Subcutaneous adipose tissue (tissue), 4 donors: Measurements from ENCODE around the gene NHSL2. TPM values are rescaled to one million over a fixed set of nuclear protein-coding genes. Genes with fewer than 3 reads are reported as not detected.

Experiments
- total RNA-seq, 4 donors: library from RNA; depleted of rRNA; stranded (reverse); fragments of >200 nt; gene quantifications; one replicate each; pipeline ENCODE4 v1.1.0, GENCODE V29; 2016
- TF ChIP-seq, protein P1 (sequence below): fragments of 450-650 bp; IDR thresholded peaks from one replicate; pipeline ENCODE4 v1.5.1; 2016; ENCODE audit warnings: low read depth, mild to moderate bottlenecking, control low read depth, antibody characterized with exemption, moderate library complexity

NHSL2 gene
- total RNA-seq, 4 donors from 2014 or later: 5.6 to 12.2 (median 8.8) TPM

DNA sequence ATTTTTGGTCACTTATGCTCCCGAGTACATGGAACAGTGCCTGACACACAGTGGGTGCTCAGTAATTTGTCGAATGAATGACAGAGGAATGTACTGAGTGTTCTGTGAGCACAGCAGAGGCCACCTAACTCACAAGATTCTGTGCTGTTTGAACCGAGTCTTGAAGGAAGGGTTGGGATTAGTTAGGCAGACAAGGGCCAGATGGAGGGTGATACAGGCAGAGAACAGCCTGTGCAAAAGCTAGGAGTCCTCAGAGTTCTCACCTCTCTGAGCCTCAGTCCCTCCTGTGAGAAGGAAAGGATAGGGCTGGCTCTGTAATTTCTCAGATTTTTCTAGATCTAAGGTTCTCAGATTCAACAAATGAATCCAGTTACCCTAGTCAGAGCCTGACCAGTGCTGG, 108.8 kb downstream of the NHSL2 start:
- TF ChIP-seq, protein P1, sequence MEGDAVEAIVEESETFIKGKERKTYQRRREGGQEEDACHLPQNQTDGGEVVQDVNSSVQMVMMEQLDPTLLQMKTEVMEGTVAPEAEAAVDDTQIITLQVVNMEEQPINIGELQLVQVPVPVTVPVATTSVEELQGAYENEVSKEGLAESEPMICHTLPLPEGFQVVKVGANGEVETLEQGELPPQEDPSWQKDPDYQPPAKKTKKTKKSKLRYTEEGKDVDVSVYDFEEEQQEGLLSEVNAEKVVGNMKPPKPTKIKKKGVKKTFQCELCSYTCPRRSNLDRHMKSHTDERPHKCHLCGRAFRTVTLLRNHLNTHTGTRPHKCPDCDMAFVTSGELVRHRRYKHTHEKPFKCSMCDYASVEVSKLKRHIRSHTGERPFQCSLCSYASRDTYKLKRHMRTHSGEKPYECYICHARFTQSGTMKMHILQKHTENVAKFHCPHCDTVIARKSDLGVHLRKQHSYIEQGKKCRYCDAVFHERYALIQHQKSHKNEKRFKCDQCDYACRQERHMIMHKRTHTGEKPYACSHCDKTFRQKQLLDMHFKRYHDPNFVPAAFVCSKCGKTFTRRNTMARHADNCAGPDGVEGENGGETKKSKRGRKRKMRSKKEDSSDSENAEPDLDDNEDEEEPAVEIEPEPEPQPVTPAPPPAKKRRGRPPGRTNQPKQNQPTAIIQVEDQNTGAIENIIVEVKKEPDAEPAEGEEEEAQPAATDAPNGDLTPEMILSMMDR: no peak

DNA sequence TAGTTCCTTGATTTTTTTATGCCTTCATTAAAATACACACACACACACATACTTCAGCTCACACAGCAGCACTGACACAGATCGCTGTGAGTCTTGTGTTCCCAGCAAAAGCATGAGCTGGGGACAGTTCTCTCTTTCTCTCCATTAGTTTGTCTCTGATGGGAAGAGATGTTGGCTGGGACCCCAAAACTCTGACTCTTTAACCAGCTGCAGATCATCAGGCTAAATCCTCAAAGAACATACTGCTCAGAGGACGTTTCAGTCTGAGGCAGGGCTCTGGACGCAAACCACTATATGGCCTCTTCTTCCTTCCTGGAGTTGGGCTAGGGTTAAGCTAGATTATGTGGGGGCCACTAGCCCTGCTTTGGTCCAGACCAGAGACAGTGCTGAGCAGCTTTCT, 109.6 kb downstream of the NHSL2 start:
- TF ChIP-seq, protein P1: no peak

DNA sequence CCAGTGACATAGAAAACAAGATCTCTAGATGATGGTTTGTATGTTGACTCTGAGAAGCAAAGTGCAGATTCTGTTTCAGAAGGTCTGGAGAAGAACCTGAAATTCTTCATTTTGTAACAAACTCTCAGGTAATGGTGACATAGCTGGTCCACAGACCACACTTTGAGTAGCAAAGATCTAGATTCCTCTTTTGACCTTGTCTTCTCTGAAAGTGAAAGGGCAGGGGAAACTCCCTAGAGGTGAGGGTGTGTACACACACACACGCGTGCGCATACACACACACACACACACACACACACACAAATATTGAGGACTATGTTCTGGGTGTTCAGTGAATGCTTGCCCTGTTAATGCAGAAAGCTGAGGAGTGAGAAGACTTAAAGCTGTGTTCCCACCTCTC, 110.1 kb downstream of the NHSL2 start:
- TF ChIP-seq, protein P1: no peak

DNA sequence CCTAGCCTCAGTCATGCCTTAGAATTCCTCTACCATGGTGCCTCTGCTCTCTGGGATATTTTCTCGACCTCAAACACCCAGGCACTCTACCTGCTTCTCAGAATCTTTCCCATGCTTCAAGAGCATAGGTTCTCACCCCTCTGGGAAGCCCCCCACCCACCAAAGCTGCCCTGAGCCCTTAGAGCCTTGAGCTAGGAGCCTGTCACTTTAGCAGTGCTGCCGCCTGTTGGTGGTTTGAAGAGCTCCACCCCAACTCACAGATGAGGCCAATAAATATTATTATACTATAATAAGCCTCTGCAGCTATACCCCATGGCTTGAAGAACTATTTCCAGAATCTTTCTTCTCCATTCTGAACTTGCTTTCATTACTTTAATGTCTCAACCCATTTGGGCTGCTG, 111.3 kb downstream of the NHSL2 start:
- TF ChIP-seq, protein P1: no peak

DNA sequence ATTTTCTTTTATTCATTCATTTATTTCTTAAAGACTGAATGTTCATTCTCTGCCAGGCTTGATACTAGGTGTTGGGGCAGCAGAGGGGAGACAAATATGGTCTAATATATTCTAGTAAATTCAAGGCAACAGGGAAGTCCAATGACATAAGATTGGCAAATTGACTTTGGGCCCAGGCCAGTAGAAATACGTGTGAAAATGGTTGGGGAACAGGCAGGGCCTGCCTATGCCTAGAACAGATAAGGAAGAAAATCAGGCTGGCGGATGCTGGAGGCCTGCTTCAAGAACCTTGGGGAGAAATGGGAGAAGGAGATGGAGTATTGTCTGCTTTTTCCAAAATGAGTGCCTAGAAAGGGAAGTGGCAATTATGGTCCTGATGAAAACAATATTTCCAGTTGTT, 112.4 kb downstream of the NHSL2 start:
- TF ChIP-seq, protein P1: no peak

DNA sequence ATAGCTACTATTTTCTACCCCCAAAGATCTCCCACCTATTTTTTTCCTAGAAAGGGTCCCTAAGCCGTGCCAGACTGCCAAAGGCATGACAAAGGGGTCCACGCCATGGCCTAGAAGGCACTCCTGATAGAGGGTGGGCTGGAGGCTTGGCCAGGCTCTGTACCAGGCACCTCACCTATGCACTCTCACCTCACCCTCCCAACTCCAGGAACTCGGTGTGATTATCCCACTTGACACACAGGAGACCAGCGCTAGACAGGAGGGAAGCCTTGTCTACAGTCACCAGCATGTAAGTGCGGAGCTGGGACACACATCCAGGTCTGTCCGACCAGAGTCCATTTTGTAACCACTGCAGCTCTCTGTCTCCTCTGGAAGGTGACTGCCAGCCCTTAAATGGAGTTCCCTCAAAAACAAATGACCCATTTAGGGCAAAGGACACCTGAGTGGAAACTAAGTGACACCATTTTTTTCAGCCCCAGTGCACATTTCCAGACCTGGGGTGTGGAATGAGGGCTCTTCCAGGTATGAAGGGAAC, 114.7 kb downstream of the NHSL2 start:
- TF ChIP-seq, protein P1: no peak

DNA sequence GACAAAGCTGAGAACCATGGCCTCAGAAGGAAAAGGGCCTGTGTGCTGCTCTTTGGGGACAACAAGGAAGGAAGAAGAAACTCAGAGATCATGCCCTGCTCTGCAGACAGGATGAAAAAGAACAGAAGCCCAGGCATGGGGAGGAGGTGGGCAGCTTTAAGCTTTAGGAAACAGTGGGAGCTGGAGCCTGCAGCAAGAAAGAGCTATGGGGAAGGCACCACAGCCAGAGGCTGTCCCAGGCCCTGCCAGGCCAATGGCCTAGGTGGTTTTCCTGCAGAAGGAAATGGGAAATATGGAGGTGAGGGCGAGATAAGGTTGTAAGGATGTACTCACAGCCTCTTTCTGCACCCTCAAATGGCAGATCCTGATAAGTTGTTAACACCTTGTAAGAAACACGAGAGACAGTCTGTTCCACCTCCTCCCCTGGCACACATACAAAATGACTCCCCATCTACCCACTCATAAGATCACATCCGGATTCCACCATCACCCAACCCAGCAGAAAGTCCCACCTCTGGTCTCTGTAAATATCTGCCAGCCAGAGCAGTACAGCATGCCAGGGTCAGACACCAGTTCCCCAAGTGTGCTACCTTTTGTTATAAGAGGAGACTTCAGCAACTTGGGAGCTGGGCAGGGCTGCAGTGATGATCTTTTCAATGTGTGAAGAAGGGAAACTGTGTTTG, 115.8 kb downstream of the NHSL2 start:
- TF ChIP-seq, protein P1: no peak
